HG03095 (cell line): ENCODE results near the gene KIAA0040.

Experiments
- ATAC-seq: cut with Tn5 transposase; IDR thresholded peaks from one replicate; pipeline ENCODE4 v1.9.1; 2021; ENCODE audit warnings: moderate library complexity; ENCODE audit not compliant: unreplicated experiment

KIAA0040 gene

DNA sequence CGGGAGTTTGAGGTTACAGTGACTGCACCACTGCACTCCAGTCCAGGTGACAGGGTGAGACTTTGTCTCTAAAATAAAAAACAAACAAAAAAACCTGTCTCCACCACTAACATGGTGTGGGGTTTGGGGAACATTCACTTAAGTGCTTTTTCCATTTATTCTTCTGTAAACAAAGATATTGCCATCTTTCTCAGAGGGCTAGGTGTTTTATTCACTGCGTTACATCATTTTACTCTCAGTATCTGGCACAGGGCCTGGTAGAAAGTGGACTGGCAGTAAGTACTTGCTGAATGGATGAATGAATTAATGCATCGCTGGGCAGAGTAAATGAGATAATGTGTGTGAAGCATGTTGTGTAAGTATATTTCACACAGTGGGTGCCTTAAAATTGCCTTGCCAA, 20.1 kb downstream of the KIAA0040 start:
- ATAC-seq = no peak

DNA sequence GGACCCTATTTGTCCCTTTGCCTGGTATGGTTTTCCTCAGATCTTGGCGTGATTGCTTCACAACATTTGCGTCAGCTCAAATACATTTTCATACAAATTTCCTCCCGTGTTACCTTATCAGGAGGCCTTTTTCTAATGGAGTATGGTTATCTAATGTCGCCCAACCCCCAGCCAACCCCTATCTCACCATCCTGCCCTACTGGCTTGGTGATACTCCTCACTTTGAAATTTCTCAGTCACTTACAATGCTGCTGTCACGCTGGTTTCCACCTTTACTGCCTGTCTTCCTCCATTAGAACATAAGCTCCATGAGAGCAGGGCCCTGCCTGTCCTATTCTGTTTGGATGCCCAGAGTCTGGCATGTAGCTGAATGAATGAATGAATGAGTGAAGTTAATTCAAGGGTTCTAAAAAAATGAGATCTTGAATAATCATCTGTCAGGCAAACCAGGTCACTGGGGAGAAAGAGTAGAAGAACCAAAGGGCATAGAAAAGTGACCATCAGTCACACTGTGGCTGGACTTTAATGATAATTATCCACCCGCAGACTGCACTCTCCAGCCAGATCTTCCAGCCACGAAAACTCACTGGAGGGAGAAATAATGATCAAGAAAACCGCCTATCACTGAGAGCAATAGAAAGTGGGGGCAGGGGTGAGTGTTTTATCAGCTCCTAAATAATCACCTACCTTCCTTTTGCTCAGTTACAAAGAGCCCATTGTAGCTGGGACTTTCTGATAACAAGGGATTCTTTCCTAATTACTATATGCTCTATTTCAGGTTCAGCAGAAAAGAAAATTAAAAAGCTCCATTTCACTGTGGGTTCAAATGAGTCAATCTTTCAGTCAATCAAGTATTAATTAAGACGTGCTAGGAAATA, 21.3 kb downstream of the KIAA0040 start:
- ATAC-seq = no peak

DNA sequence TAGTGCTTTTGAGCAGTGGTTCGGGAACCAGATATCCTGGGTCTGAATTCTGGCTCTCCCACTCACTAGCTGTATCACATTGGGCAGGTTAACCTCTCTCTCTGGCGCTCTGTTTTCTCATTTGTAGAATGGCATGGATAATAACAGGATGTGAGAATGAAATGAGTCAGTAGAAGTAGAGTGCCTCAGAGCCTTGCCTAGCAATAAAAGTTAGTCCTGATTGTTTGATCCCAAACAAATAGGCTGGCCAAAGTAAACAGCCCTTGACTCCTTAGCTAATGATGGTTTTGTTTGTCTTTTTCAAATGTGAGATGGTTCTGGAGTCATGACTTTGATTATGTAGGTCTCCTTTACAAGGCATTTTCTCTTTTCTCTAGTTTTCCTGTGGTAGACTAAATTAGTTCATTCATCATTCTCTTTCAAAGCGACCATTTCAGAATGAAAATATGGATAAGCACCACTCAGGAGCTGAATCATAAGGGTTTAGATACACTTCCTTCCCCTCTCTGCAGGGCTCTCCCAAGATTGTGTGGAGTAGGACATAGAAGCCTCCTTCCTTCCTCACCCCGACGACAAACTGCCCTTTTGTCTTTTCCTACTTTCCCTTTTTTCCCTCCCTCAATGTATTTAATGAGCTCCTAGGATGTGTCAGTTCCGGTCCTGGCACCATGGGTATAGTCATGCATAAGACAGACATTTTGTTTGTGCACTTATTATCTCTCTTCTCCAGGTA, 23.1 kb downstream of the KIAA0040 start:
- ATAC-seq = no peak

DNA sequence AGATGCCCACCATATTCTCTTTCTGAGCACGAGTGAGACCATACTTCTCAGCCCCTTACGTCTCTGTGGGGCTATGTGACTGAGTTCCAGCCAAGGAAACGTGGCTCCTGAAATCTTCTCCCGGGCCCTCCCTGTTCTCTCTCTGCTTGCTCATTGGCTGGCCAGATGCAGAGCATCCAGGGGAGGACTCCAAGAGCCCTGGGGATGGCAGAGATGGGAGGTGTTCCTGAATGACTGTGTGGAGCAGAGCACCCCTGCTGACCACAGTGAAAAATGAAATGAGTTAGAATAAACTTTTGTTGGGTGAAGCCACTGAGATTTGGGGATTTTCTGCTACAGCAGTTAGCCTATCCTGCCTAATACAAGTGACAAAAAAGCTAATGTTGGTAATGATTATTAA, 23.8 kb downstream of the KIAA0040 start:
- no peak for ATAC-seq

DNA sequence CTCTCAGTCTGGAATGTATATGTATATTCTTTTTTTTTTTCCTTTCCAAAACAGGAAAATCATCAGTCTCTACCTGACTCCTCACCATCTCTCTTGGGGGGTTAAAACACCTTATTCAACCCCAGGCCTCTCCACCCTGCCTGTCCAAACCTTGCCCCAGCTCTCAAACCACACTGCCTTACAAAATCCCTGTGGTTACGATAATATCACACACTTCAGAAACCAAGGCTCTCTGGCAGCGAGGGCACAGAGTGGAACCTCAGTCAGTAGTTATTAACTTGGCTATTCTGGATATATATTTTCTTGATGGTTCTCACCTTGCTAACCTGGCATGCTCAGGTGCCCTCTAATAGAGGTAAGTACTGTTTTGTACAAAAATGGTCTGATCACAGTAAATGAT, 24.7 kb downstream of the KIAA0040 start:
- no peak for ATAC-seq

DNA sequence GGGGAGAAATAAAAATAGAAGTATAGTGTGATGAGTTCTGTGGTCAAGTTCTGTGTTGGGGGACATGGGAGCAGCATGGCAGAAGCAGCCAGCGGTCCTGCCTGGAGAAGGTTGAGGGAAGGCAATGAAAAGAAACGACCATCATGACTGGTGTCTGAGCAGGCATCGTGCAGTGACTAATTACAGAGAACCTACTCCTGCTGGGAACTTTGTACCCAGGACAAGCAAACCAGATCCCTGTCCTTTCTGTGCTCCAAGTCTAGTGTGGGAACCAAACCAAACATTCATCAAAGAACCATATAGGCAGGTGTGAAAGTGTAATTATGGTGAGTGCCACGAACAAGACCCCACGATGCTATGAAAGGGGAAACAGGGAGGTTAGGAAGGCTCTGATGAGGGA, 25.8 kb downstream of the KIAA0040 start:
- no peak for ATAC-seq

DNA sequence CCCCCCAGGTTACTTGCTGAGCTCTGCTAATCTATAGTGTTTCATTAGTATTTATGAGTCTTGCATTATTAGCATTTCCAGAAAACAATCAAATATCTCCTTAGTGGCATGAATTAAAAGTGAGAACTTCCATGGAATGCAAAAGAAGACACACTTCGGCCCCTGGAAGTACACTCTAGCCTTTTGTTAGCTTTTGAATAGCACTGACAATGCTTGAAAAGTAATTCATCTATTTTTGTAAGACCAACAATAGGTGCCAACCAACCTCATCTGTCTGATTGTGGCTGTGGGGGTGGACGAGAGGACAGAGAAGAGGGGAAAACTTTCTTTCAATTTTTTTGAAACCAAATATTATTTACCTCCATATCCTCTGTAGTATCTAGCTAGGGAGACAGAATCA, 27.8 kb downstream of the KIAA0040 start:
- ATAC-seq = no peak

DNA sequence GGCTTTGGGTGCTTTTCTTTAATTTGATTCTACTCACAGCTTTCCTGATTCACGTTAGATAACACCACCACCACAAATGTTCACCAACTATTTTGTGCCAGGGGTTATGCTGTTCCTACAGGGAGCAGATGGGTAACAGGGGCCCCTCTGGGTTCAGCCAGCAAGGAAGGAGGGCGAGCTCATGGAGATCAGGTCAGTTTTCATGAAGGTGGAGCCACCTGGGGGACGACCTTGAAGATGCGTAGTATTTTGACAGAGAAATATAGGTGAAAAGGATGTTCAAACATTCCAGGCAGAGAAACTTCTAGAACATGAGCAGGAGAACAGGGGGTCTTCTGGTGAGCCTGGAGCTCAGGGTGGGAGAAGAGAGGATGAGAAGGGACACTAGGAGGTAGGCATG, 28.9 kb downstream of the KIAA0040 start:
- ATAC-seq = no peak

DNA sequence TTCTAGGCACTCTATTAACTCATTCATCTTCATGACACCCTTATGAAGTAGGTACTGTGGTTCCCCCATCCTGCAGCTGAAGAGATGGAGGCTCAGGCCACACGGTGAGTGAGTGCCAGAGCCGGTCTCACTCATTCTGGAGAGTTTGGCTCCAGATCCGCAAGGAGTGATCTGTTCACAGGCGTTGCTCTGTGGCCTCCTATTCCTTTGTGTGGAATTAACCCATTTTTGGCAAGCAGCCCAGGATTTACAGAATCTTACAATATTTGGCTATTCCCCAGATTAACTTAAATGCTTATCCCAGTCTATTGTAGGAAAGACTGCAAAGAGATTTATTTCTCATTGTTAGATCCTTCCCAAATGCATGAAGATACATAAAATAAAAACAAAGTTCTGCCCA, 29.6 kb downstream of the KIAA0040 start:
- no peak for ATAC-seq

DNA sequence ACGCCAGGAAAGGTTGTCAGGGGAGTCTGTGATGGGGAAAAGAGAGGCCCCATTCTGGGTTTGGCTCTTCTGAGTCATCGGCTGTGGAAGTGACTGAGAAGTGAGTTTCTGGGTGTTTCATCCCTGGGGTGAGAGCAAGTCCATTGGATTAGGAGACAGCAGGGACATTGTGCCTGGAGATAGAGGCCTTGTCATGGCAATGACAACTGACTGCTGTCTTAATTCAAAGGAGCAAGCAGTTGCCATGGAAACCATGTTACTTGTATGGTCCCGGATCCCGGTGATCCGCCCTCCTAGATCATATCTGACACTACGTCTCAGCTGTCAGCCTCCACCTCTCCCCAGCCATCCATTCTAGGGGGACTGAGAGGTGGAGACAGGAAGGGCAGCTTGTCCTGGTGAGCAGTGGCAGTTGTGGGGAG, 34.4 kb downstream of the KIAA0040 start:
- ATAC-seq = no peak

DNA sequence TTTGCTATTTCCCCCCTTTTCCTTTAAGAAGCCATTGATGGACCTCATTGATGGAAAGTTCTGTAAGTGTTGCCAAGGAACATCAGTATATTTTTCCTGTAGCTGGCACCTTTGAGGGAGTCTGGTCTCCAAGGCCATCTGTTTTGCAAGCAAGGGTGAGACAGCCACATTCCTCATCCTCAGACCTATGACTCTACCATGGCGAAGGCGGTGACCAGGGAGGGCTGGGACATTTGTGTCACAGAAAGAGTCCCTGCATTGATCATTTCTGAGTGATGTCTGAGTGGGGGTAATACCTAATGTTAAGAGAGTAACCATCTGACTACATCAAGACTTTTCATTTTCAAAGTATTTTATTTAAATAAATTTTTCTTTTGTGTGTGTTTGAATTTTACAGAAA, 35.4 kb downstream of the KIAA0040 start:
- ATAC-seq = no peak

DNA sequence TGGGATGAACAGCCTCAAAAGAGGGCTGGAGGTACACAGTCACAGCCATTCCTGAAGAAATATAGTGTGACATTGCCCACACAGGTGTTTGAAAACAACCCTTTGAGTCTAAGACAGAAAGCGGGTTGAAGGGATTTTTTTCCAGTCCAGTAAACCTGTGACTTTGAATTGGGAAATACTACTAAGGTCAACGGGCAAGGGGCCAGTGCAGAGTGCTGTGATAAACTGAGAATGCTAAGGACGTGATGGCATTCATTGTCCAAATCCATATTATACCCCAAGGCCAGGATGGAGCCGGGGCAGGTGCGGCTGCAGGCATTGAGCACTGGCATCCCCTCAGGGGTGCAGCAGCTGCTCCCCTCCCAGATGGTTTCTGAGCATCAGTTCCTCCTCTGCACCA, 36.6 kb downstream of the KIAA0040 start:
- no peak for ATAC-seq

DNA sequence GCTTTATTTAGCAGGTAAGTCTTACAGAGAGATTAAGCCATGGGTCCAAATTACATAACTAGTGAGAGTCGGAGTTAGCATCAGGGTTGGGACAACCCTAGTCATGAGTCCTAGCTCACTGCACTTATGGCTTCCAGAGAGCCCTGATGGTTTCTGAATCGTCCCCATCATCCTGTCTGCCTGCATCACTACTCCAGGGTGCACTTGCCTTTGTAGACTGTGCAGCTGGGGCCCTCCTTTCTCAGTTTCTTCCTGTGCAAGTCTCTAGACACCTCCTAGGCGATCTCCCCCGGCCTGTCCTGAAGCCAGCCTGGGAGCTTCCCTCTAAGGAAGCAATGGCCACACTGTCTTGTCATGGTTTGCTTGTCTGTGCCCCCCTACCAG, 37.1 kb downstream of the KIAA0040 start:
- no peak for ATAC-seq

DNA sequence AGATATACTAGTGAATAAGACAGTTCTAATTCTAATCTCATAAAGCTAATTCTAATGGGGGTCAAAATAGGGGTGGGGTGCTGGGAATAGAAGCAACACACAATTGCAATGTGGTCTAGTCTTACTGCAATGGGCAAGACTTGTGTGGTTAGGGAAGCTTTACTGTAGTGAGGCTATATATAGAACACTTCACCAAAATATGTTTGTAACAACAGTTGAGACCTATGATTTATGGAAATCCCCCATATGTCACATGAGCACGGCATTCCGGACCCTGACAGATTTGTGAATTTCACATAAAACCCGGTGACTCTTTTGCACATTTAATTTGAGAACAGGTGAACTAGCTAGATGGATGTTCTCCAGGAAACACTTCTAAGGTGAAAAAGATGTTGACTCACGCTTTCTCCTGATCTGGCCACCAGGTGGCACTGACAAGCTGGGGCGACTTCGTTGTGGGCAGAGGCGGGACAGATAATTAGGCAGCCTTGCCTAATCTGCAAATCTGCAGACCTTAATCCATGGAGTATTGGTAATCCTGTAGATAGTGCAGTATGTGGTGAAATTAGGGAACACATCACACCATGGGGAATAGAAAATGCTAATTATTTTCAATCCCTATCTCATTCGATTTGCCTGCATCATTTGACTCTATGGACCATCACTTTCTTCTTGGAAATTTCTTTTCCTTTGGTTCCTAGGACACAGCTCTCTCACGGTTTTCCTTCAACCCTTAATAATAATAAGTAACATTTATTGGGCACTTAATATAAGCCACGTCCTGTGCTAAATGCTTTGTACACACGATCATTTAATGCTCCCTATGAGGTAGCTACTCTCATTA, 37.7 kb downstream of the KIAA0040 start:
- no peak for ATAC-seq

DNA sequence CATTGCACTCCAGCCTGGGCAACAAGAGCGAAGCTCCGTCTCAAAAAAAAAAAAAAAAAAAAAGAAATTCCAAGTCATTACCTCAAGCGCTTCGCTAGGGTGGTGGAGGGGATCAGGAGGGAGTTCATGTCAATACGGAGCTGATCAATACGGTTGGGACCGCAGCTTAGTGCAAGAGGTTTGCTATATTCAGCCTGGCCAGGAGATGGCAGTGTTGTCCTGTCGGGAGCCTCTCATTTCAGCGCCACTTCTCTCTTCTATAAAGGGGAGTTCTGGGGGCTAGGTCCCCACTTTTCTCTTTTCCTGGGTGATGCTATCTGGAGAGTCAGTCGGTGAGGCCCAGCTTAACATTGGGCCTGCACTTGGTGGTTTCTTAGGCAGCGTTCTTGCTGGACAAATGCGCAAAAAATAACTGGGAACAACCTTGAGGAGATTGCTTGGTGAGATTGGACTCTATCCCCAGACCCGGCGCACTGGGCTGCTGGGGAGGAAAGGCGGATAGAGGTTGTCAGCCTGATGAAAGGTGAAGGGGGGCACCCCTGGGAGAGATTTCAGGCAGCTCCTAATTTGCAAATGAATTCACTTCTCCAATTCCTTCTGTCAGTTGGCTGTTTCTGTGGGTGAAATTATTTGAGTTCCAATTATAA, 40.4 kb downstream of the KIAA0040 start:
- no peak for ATAC-seq

DNA sequence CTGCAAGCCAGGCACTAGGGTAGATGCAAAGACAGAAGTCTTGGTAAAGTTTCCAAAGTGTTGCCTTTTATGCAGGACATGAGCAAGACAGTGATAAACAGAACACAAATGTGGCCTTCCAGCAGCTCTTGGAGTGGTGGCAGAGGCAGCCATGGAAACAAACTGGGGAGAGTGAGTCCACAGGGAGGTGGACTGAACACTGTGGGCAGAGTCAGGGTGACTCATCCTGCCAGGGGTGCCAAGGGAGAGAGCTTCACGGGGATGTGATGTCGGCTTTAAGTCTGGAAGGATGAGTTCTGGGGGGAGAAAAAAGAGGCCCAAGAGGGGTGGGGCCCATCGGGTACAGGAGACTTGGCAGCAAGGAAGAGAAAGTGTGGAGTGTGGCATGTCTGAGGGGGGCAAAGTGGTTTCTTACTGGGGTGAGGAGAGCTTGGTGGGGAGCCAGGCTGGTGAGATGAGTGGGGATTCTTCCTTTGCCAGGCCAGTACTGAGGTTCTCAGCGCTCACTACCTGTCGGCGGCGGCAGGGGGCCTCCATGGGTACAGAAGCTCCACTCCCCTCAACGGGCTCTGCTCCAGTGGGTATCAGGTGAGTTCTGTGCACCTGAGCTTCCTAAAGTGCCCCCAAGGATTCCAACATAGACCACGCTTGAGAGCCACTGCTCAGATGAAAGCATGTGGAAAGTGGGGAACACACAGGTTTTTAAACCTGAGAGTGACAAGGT, 41.8 kb downstream of the KIAA0040 start:
- ATAC-seq = no peak

DNA sequence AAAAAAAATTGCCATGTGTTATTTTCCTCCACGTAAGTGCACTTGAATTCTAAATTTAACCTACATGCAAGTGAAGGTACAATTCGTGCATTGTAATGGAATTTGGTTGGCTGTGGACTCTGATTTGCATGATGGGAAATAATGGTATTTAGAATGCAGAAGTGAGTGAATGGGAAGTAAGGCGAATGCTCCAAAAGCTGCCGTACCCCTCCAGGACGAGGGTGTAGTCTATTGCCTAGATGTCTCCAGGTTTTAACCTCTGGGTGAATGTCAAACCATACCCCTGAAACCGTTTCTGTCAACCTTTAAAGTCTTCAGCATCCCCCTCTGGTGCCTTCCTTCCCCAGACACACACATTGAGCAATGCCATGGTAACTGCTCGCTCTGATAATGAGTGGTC, 44.5 kb downstream of the KIAA0040 start:
- ATAC-seq = no peak

DNA sequence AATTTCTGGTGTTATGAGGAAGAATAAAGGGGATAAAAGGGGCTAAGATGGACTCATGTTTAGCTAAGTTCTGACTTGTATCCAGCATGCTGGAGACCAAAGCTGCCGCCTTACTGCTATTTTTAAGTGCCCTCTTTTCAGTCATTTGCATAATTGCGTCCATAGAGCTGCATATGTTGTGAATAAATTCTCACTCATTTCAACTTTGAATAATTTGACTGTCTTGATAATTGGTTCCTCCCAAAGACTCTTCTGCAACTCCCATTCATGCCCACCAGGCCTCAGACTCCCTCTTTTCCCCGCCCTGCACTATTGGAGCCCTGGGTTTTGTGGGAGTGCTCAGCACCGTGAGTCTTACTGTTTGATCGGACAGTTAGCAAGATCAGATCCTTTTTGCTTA, 45.0 kb downstream of the KIAA0040 start:
- no peak for ATAC-seq

DNA sequence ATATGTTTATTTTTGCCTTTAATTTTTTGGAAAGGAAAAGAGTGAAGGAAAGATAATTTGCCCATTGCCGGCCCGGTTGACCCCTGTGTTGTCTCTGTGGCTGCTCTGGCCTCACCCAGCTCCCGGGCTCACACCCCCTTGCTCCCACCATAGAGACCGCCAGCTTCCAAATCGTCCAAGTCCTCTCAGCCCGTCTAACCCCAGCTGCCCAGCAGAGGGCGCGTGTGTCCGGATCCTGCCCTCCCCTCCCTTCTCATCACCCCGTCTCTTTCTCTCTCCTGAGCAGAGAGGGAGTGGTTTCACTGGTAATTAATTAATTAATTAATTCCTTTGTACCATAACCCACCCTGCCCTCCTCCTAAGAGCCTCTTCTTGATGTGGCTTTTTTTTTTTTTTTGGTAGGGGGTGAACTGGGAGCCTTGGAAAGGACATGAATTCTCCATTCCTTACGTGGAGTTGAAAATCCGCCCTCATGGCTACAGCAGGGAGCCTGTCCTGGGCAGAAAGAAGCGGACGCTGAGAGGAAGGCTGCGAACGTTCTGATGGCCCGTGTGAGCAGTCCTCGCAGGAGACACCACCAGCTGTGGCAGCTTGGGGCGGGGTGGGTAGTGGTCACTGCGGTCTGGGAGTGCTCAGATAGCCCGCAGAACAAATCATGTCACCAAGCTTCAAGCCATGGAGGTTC, 45.9 kb downstream of the KIAA0040 start:
- peak; percentile 35 for ATAC-seq
